CD14-positive monocyte (primary cell): ENCODE measurements around the gene FAT1. TPM values are rescaled to one million over a fixed set of nuclear protein-coding genes. Genes with fewer than 3 reads are reported as not detected.

Source experiments
- DNase-seq, 3 donors: peaks; one replicate each; pipeline ENCODE4 v3.0.0-alpha.2; 2011 to 2022
- H2AFZ ChIP-seq: 2 replicates; pipeline ENCODE4 v1.6.0; 2012; ENCODE audit warnings: mild to moderate bottlenecking, low read depth, low read length, inconsistent platforms; ENCODE audit not compliant: insufficient read depth, poor library complexity, severe bottlenecking
- H3K27ac ChIP-seq, 2 donors: 1 replicate in 1 of 2; 2 replicates in 1 of 2; pipeline ENCODE4 v1.5.1; 2012 to 2013; ENCODE audit warnings: low read length in 2 of 2, control low read depth in 1 of 2, inconsistent platforms in 1 of 2, low read depth in 1 of 2, mild to moderate bottlenecking in 1 of 2
- H3K27me3 ChIP-seq, 2 donors: one replicate each; pipeline versions ENCODE4 v1.6.0 to v1.6.1; 2011 to 2013; ENCODE audit warnings: low read length in 2 of 2; ENCODE audit not compliant: control insufficient read depth in 2 of 2, insufficient read depth in 2 of 2
- H3K36me3 ChIP-seq, 2 donors: replicated peaks in 1 of 2; 1 replicate in 1 of 2; 2 replicates in 1 of 2; pipeline versions ENCODE4 v1.5.1 to v1.6.1; 2012 to 2013; ENCODE audit warnings: low read length in 2 of 2, control low read depth in 1 of 2, inconsistent platforms in 1 of 2, mild to moderate bottlenecking in 1 of 2; ENCODE audit not compliant: insufficient read depth in 2 of 2, control insufficient read depth in 1 of 2
- H3K4me1 ChIP-seq, 2 donors: 1 replicate in 1 of 2; 2 replicates in 1 of 2; pipeline versions ENCODE4 v1.5.1 to v1.6.1; 2012 to 2013; ENCODE audit warnings: low read length in 2 of 2, control low read depth in 1 of 2, inconsistent platforms in 1 of 2, mild to moderate bottlenecking in 1 of 2, moderate library complexity in 1 of 2; ENCODE audit not compliant: insufficient read depth in 2 of 2, control insufficient read depth in 1 of 2
- H3K4me2 ChIP-seq: replicated peaks from 2 replicates; pipeline ENCODE3; 2012; ENCODE audit warnings: low read length, moderate library complexity, mild to moderate bottlenecking; ENCODE audit not compliant: poor library complexity, severe bottlenecking; ENCODE audit errors: extremely low read depth
- H3K4me3 ChIP-seq, 3 experiments: fragments of 200-600 bp in 1 of 3; sonication (generic) in 1 of 3; replicated peaks in 1 of 3; 1 replicate in 2 of 3; 2 replicates in 1 of 3; pipeline ENCODE4 v1.5.1; 2011 to 2013; ENCODE audit warnings: low read length in 3 of 3, mild to moderate bottlenecking in 3 of 3, control low read depth in 2 of 3, low read depth in 2 of 3, inconsistent platforms in 1 of 3, moderate library complexity in 1 of 3
- H3K79me2 ChIP-seq: 2 replicates; pipeline ENCODE4 v1.6.0; 2012; ENCODE audit warnings: mild to moderate bottlenecking, control low read depth, inconsistent platforms, low read length, moderate library complexity; ENCODE audit not compliant: insufficient read depth
- H3K9ac ChIP-seq: 2 replicates; pipeline ENCODE4 v1.6.0; 2017; ENCODE audit warnings: low read length, mild to moderate bottlenecking; ENCODE audit not compliant: insufficient read depth, poor library complexity, severe bottlenecking
- H3K9me3 ChIP-seq, 2 donors: replicated peaks in 1 of 2; 1 replicate in 1 of 2; 2 replicates in 1 of 2; pipeline versions ENCODE4 v1.5.1 to v1.6.1; 2012 to 2013; ENCODE audit warnings: low read length in 2 of 2, control low read depth in 1 of 2; ENCODE audit not compliant: control insufficient read depth in 1 of 2, insufficient read depth in 1 of 2
- H4K20me1 ChIP-seq: 2 replicates; pipeline ENCODE4 v1.6.0; 2012; ENCODE audit warnings: mild to moderate bottlenecking, low read length, control low read depth, moderate library complexity; ENCODE audit not compliant: insufficient read depth
- H3K27ac Mint-ChIP-seq, 7 donors: one replicate each; pipeline ENCODE4 v1.8.0; 2020; ENCODE audit warnings: mild to moderate bottlenecking in 7 of 7, mixed read lengths in 7 of 7, moderate library complexity in 6 of 7, inconsistent platforms in 2 of 7
- H3K27me3 Mint-ChIP-seq, 3 donors: one replicate each; pipeline ENCODE4 v1.8.0; 2021 to 2022; ENCODE audit warnings: low read depth in 3 of 3, mild to moderate bottlenecking in 3 of 3, mixed read lengths in 3 of 3, moderate library complexity in 3 of 3, inconsistent platforms in 1 of 3
- H3K36me3 Mint-ChIP-seq, 2 donors: one replicate each; pipeline ENCODE4 v1.8.0; 2020; ENCODE audit warnings: mixed read lengths in 2 of 2, inconsistent platforms in 1 of 2, mild to moderate bottlenecking in 1 of 2
- H3K4me1 Mint-ChIP-seq: one replicate; pipeline ENCODE4 v1.8.0; 2020; ENCODE audit warnings: mild to moderate bottlenecking, mixed read lengths
- H3K4me3 Mint-ChIP-seq, 2 donors: one replicate each; pipeline ENCODE4 v1.8.0; 2020; ENCODE audit warnings: mild to moderate bottlenecking in 2 of 2, mixed read lengths in 2 of 2, moderate library complexity in 1 of 2
- H3K9me3 Mint-ChIP-seq, 7 donors: one replicate each; pipeline ENCODE4 v1.8.0; 2020 to 2022; ENCODE audit warnings: mixed read lengths in 7 of 7, mild to moderate bottlenecking in 6 of 7, moderate library complexity in 6 of 7, inconsistent platforms in 2 of 7
- CTCF ChIP-seq: fragments of 200-600 bp; IDR thresholded peaks from one replicate; pipeline ENCODE4 v1.8.0; 2022; ENCODE audit warnings: antibody characterized with exemption, mild to moderate bottlenecking
- WGBS: methylation state at CpG from one replicate; pipeline ENCODE4 v1.1.5; 2013; ENCODE audit warnings: missing lambda C conversion rate; ENCODE audit not compliant: insufficient coverage; 5-methylcytosine and 5-hydroxymethylcytosine counted together
- intact Hi-C, 2 donors: fragments of 100-400 bp; cut with micrococcal nuclease; formaldehyde crosslinking; loops; one replicate each; pipeline versions ENCODE4 v1.15.0 to v1.15.1; 2023
- polyA plus RNA-seq, 3 donors: library from polyadenylated mRNA; depleted of rRNA in 1 of 3; unstranded in 2 of 3; stranded (reverse) in 1 of 3; fragments of 300-500 nt in 2 of 3; fragments of >200 nt in 1 of 3; fragmentation: Illumina TruSeq in 2 of 3; gene quantifications; 1 replicate in 2 of 3; 2 replicates in 1 of 3; pipeline ENCODE4 v1.2.3, GENCODE V29; 2012 to 2021

Gene FAT1
- polyA plus RNA-seq, 3 donors = not detected

DNA sequence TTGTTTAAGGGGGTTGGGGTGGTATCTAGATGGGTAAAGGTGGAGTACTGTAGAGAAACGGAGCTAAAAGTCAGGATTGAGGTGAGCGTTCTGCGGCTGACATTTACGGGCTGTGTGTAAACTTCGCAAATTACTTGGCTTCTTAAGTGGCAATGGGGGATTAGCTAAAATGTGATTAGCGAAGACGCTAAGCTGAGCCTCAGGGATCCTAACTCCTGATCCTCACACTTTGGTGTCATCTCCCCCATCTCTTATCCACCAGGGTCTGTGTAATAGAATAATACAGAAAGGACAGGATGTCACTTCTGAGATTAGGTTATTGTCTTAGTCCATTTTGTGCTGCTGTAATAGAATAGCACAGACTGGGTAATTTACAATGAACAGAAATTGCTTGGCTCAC lies 10.6 kb upstream of the FAT1 start:
- H3K27ac ChIP-seq = no peak overlapping the region
- H4K20me1 ChIP-seq = no peaks in the 10 kb centered on the region
- H3K4me3 Mint-ChIP-seq = no peak overlapping the region
- H3K4me2 ChIP-seq = no peak overlapping the region
- H3K9me3 ChIP-seq = no peaks in the 10 kb centered on the region
- TF ChIP-seq CTCF = no peak
- WGBS = 88% methylated on average over 4 of the region's 7 CpGs
- intact Hi-C loops = no loop called here
- H3K9me3 Mint-ChIP-seq = peaks cover 0 to 11% (median 0%) of the 10 kb centered on the region in 7 donors
- no peak for DNase-seq
- peaks cover 1 to 6% (median 5%) of the 10 kb centered on the region in 3 donors for H3K27me3 Mint-ChIP-seq
- H3K4me3 ChIP-seq = no peak overlapping the region
- H3K36me3 Mint-ChIP-seq = no peaks in the 10 kb centered on the region
- no peak overlapping the region for H2AFZ ChIP-seq
- H3K27me3 ChIP-seq = peaks cover 0 to under 1% of the 10 kb centered on the region in 2 donors
- H3K9ac ChIP-seq = no peak overlapping the region
- no peaks in the 10 kb centered on the region for H3K36me3 ChIP-seq
- H3K4me1 Mint-ChIP-seq = no peaks in the 10 kb centered on the region
- no peaks in the 10 kb centered on the region for H3K79me2 ChIP-seq
- H3K4me1 ChIP-seq = no peaks in the 10 kb centered on the region
- H3K27ac Mint-ChIP-seq = no peak overlapping the region

DNA sequence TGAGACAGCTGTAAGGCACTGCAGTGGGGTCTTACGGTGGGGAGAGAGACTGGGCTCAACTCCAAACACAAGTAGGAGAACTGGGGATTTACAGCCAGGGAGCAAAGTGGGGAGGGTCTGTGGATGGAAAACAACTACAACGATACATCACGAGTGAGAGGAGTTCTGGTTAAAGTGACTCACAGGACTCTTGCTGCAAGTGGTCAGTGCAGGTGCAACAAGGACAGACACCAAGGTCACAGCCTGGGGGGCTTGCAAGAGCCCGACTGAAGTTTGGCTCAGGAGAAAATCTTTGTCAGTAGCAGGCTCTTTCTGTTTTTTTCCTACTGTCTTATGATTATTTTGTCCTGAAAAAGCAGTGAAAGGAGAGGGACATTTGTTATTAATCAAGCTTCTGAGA lies 10.1 kb upstream of the FAT1 start:
- Mint-ChIP-seq H3K9me3 (peaks cover 0 to 13% (median 0%) of the 10 kb centered on the region in 7 donors), H3K4me1 (no peaks in the 10 kb centered on the region), H3K4me3 (no peak overlapping the region), H3K27ac (no peak overlapping the region), H3K36me3 (no peaks in the 10 kb centered on the region), H3K27me3 (peaks cover 3 to 11% (median 8%) of the 10 kb centered on the region in 3 donors)
- H3K27me3 ChIP-seq = peaks cover 2 to 6% of the 10 kb centered on the region in 2 donors
- no peaks in the 10 kb centered on the region for H3K4me1 ChIP-seq
- H3K9me3 ChIP-seq = no peaks in the 10 kb centered on the region
- WGBS = 95% methylated on average over 3 of the region's 4 CpGs
- H3K9ac ChIP-seq = no peak overlapping the region
- no peak overlapping the region for H2AFZ ChIP-seq
- no peak overlapping the region for H3K27ac ChIP-seq
- no peak for DNase-seq
- H4K20me1 ChIP-seq = no peaks in the 10 kb centered on the region
- TF ChIP-seq CTCF = no peak
- no peaks in the 10 kb centered on the region for H3K79me2 ChIP-seq
- H3K4me2 ChIP-seq = no peak overlapping the region
- intact Hi-C loops = no loop called here
- H3K4me3 ChIP-seq = no peak overlapping the region
- H3K36me3 ChIP-seq = no peaks in the 10 kb centered on the region
